ENCODE measurements around the gene EEF1A2.

EEF1A2 gene

DNA sequence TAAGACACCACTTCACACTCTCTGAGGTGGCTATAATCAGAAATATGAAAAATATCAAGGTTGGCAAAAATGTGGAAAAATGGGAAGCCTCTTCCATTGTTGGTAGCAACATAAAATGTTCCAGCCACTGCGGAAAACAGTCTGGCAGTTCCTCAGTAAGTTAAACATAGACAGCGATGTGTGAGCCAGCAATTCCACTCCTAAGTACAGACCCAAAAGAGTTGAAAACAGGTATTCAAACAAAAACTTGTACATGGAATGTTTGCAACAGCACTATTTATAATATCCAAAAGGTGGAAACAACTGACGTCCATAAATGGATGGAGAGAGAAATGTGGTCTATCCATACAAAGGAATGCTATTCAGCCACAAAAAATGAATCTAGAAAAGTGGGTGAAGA is 14.3 kb upstream of the EEF1A2 start:
- no peak overlapping the region for H3K4me3 ChIP-seq (ENCODE audit: control insufficient read depth, low read depth, low read length)
- TF ChIP-seq, protein P1, sequence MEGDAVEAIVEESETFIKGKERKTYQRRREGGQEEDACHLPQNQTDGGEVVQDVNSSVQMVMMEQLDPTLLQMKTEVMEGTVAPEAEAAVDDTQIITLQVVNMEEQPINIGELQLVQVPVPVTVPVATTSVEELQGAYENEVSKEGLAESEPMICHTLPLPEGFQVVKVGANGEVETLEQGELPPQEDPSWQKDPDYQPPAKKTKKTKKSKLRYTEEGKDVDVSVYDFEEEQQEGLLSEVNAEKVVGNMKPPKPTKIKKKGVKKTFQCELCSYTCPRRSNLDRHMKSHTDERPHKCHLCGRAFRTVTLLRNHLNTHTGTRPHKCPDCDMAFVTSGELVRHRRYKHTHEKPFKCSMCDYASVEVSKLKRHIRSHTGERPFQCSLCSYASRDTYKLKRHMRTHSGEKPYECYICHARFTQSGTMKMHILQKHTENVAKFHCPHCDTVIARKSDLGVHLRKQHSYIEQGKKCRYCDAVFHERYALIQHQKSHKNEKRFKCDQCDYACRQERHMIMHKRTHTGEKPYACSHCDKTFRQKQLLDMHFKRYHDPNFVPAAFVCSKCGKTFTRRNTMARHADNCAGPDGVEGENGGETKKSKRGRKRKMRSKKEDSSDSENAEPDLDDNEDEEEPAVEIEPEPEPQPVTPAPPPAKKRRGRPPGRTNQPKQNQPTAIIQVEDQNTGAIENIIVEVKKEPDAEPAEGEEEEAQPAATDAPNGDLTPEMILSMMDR (conservative IDR thresholded peaks at IDR 0.05; ENCODE audit: control insufficient read depth, insufficient read depth, low read depth, low read length): no peak
- DNase-seq (ENCODE audit: low read depth): no peak

DNA sequence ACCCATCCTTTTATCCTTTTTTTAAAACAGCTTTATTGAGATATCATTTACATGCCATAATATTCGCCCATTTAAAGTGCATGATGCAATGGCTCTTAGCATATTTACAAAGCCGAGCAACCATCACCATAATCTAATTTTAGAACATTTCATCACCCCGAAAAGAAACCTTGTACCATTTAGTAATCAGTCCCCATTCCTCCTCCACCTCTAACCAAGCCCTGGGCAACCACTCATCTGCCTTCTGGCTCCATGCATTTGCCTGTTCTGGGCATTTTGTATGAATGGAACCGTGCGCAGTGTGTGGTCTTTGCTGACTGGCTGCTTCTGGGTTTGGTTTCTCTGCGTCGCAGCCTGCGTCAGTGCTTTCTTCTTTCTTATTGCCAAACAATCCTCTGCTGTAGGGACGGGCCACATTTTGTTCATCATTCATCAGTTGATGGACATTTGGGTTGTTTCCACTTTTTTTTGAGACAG is 10.2 kb upstream of the EEF1A2 start:
- no peak for DNase-seq (ENCODE audit: low read depth)
- no peak overlapping the region for H3K4me3 ChIP-seq (ENCODE audit: control insufficient read depth, low read depth, low read length)
- TF ChIP-seq, protein P1 (conservative IDR thresholded peaks at IDR 0.05; ENCODE audit: control insufficient read depth, insufficient read depth, low read depth, low read length): no peak

DNA sequence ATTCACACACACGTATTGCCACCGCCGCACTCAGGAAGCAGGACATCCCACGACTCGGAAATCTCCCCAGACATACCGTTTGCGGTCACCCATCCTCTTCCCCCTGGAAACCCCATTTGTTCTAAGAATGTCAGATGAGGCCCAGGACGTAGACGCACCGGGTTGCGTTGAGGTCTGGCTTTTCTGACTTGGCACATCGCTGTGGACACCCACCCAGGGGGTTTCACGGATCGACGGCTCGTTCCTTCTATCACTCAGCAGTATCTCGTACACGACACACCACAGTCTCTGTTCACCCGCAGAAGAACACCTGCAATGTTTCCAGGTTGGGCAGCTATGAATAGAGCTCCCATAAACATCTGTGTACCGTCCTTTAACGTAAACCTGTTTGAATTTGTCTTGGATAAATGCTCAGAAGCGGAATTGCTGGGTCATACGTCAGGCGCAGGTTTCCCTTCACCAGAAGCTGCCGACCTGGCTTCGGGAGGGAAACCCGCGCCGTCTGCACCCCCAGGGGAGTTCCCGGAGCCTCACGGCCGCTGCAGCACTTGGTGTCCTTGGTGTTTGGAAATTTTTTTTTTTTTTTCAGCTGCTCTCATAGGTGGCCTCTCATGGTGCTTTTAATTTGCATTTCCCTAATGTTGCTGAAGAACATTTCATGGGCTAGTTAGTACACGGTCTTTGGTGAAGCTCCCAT is 9.3 kb upstream of the EEF1A2 start:
- TF ChIP-seq, protein P1 (conservative IDR thresholded peaks at IDR 0.05; ENCODE audit: control insufficient read depth, insufficient read depth, low read depth, low read length): no peak

DNA sequence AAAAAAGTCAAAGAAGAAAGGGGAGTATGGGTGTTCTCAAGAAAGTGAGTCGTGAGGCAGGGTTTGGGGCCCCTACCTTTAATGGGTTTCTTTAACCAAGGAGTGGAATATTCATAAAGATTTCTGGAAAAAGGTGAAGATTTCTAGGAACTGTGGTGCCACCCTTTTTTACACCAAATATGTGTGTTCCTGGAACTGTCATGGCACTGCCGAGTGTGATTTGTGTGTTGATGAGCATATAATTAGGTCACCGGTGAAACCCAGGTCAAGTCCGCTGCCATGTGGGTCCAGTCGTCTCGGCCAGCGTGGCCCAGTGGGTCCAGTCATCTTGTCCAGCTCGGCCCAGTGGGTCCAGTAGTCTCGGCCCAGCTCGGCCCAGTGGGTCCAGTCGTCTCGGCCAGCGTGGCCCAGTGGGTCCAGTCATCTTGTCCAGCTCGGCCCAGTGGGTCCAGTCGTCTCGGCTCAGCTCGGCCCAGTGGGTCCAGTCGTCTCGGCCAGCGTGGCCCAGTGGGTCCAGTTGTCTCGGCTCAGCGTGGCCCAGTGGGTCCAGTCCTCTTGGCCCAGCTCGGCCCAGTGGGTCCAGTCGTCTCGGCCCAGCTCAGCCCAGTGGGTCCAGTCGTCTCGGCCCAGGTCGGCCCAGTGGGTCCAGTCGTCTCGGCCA is 8.3 kb upstream of the EEF1A2 start:
- no peak for DNase-seq (ENCODE audit: low read depth)
- TF ChIP-seq, protein P1 (conservative IDR thresholded peaks at IDR 0.05; ENCODE audit: control insufficient read depth, insufficient read depth, low read depth, low read length): no peak
- no peak overlapping the region for H3K4me3 ChIP-seq (ENCODE audit: control insufficient read depth, low read depth, low read length)

More for the DNA sequence above, 9.3 kb upstream of the EEF1A2 start:
- DNase-seq (ENCODE audit: low read depth): no peak
- no peak overlapping the region for H3K4me3 ChIP-seq (ENCODE audit: control insufficient read depth, low read depth, low read length)

DNA sequence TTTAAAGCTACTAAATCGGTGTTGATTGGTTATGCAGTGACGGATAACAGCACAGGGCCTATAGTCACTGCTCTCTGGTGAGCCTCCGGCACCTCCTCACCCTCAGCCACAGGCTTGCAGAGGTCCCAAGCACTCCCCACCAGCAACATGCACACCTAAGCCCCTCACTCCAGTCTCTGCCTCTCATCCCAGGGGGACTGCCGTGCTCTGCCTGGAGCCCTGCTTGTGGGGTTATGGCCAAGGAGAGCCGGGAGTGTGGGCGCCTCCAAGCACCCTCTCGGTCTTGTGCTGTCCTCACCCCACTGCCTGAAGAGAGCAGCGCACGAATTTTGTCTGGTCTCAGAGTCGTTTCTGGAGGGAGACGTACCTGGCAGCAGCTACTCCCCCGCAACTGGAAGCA is 6.8 kb upstream of the EEF1A2 start:
- no peak for DNase-seq (ENCODE audit: low read depth)
- H3K4me3 ChIP-seq (ENCODE audit: control insufficient read depth, low read depth, low read length): no peak overlapping the region
- TF ChIP-seq, protein P1 (conservative IDR thresholded peaks at IDR 0.05; ENCODE audit: control insufficient read depth, insufficient read depth, low read depth, low read length): no peak

DNA sequence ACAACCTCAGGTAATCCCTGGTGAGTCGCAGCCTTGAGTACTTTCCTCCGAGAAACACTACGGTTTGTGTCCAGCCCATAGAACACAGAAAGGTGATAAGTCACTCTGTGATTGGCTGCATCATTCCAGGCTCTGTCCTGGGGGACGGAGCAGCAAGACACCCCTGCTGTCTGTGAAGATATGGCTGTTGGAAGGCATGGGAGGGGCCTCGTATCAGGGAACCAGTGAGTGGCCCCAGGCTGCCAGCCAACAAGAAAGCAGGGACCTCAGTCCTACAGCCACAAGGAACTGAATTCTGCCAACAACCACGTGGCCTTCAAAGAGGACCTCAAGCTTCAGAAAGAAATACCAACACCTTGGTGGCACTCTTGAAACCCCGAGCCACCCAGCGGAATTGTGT is 6.4 kb upstream of the EEF1A2 start:
- H3K4me3 ChIP-seq (ENCODE audit: control insufficient read depth, low read depth, low read length): no peak overlapping the region
- no peak for DNase-seq (ENCODE audit: low read depth)

More for the DNA sequence above, 6.4 kb upstream of the EEF1A2 start:
- TF ChIP-seq, protein P1 (conservative IDR thresholded peaks at IDR 0.05; ENCODE audit: control insufficient read depth, insufficient read depth, low read depth, low read length): no peak

All from fibroblast of mammary gland (primary cell).